ENCODE measurements around the gene CNIH2. TPM values are rescaled to one million over a fixed set of nuclear protein-coding genes. Genes with fewer than 3 reads are reported as not detected.
A peak's percentile ranks its signal among the peaks of the same experiment; 100 is the strongest.

Gene CNIH2
- total and polyA plus RNA-seq, 2 of the 13 experiments (the other 11 are each of a cell fraction or from before 2014, with no cell fraction given): 0.60 to 0.69 TPM

GRCh38 chr11:66282468-66283455, 4.8 kb downstream of the CNIH2 start (continued):
- TF ChIP-seq SOX6 (IDR thresholded peaks at IDR 0.05): no peak
- peak; percentile 45; the same call in 1 of the 2 replicates for TF ChIP-seq SOX6 (CRISPR knock-in tag; IDR thresholded peaks at IDR 0.05)
- TF ChIP-seq ZBTB14 (CRISPR knock-in tag; IDR thresholded peaks at IDR 0.05): no peak
- no peak for TF ChIP-seq GATAD2A (CRISPR knock-in tag; IDR thresholded peaks at IDR 0.05)
- TF ChIP-seq ARNTL (CRISPR knock-in tag; IDR thresholded peaks at IDR 0.05): no peak
- TF ChIP-seq NFKBIZ (CRISPR knock-in tag; IDR thresholded peaks at IDR 0.05): peak; percentile 52; the same call in 1 of the 2 replicates
- no peak for TF ChIP-seq MYPOP (CRISPR knock-in tag; IDR thresholded peaks at IDR 0.05)
- no peak for TF ChIP-seq SETDB1 (CRISPR knock-in tag; IDR thresholded peaks at IDR 0.05; ENCODE audit: borderline replicate concordance)
- TF ChIP-seq ZIK1 (CRISPR knock-in tag; IDR thresholded peaks at IDR 0.05; ENCODE audit: borderline replicate concordance, low read depth): 0 out of 2 replicates have a peak, but pooled peaks have one; percentile 18
- peak; percentile 98 for TF ChIP-seq ARID4A (CRISPR knock-in tag; IDR thresholded peaks at IDR 0.05; ENCODE audit: borderline replicate concordance)
- no peak for TF ChIP-seq RELA (CRISPR knock-in tag; IDR thresholded peaks at IDR 0.05)
- no peak for TF ChIP-seq ZNF564 (CRISPR knock-in tag; IDR thresholded peaks at IDR 0.05)
- TF ChIP-seq UBTF (CRISPR knock-in tag; IDR thresholded peaks at IDR 0.05): peak; percentile 38; the same call in 1 of the 2 replicates
- TF ChIP-seq ZNF256 (CRISPR knock-in tag; conservative IDR thresholded peaks at IDR 0.05): no peak
- peak; percentile 50; the same call in 1 of the 2 replicates for TF ChIP-seq BHLHE40 (IDR thresholded peaks at IDR 0.05; ENCODE audit: low read length)
- no peak for TF ChIP-seq PCBP2 (optimal IDR thresholded peaks at IDR 0.05; ENCODE audit: low read depth, low read length, poor library complexity, severe bottlenecking)
- TF ChIP-seq KLF15 (CRISPR knock-in tag; IDR thresholded peaks at IDR 0.05; ENCODE audit: borderline replicate concordance): no peak
- no peak for TF ChIP-seq ATAD3A (CRISPR knock-in tag; IDR thresholded peaks at IDR 0.05)
- TF ChIP-seq ZNF792 (CRISPR knock-in tag; IDR thresholded peaks at IDR 0.05): no peak
- no peak for TF ChIP-seq ZNF3 (CRISPR knock-in tag; IDR thresholded peaks at IDR 0.05)
- 0 out of 2 replicates have a peak, but pooled peaks have one; percentile 42 for TF ChIP-seq KDM4B (CRISPR knock-in tag; IDR thresholded peaks at IDR 0.05)

Measured in HepG2 (cell line).